Activated CD4-positive, alpha-beta T cell treated with anti-CD3 and anti-CD28 coated beads for 36 hours (primary cell): ENCODE data around the gene GTSF1L. TPM values are rescaled to one million over a fixed set of nuclear protein-coding genes. Genes with fewer than 3 reads are reported as not detected.

Experiments
- ATAC-seq: fragments of 200-7000 bp; cut with Tn5 transposase; one replicate; pipeline ENCODE4 v1.10.0; 2021; ENCODE audit warnings: mild to moderate bottlenecking, moderate library complexity
- CTCF ChIA-PET: fragments of 350-600 bp; sonication (Branson Sonifier 250); formaldehyde crosslinking; loops from one replicate; lab custom pipeline; 2021; ENCODE audit warnings: antibody characterized with exemption; lab: Charles Lee
- POLR2A ChIA-PET: fragments of 350-600 bp; sonication (Branson Sonifier 250); formaldehyde crosslinking; loops from one replicate; lab custom pipeline; 2021; ENCODE audit warnings: antibody characterized with exemption, inconsistent platforms; lab: Charles Lee
- DNase-seq: peaks from one replicate; pipeline ENCODE4 v3.0.0-alpha.2; 2020
- H3K27ac Mint-ChIP-seq: one replicate; pipeline ENCODE4 v1.8.0; 2021; ENCODE audit warnings: mixed read lengths
- H3K27me3 Mint-ChIP-seq: one replicate; pipeline ENCODE4 v1.8.0; 2021; ENCODE audit warnings: mixed read lengths
- H3K36me3 Mint-ChIP-seq: one replicate; pipeline ENCODE4 v1.8.0; 2021; ENCODE audit warnings: low read depth, mixed read lengths
- H3K4me1 Mint-ChIP-seq: one replicate; pipeline ENCODE4 v1.8.0; 2021; ENCODE audit warnings: mixed read lengths
- H3K4me3 Mint-ChIP-seq: one replicate; pipeline ENCODE4 v1.8.0; 2021; ENCODE audit warnings: mild to moderate bottlenecking, moderate library complexity, mixed read lengths
- H3K9me3 Mint-ChIP-seq: one replicate; pipeline ENCODE4 v1.8.0; 2021; ENCODE audit warnings: low read depth, mixed read lengths
- intact Hi-C, 2 experiments: fragments of 100-400 bp; cut with DNase I in 1 of 2; cut with micrococcal nuclease in 1 of 2; formaldehyde crosslinking; loops; one replicate each; pipeline versions ENCODE4 v1.14.2 to v1.15.1; 2022 to 2024; cut with DNase I, micrococcal nuclease
- total RNA-seq, 2 experiments: library from RNA; stranded (reverse); gene quantifications; one replicate each; pipeline ENCODE4 v1.2.3, GENCODE V29; 2021

The GTSF1L gene
- total RNA-seq, 2 experiments from 2014 or later = 0.23 TPM; not detected in 1

DNA sequence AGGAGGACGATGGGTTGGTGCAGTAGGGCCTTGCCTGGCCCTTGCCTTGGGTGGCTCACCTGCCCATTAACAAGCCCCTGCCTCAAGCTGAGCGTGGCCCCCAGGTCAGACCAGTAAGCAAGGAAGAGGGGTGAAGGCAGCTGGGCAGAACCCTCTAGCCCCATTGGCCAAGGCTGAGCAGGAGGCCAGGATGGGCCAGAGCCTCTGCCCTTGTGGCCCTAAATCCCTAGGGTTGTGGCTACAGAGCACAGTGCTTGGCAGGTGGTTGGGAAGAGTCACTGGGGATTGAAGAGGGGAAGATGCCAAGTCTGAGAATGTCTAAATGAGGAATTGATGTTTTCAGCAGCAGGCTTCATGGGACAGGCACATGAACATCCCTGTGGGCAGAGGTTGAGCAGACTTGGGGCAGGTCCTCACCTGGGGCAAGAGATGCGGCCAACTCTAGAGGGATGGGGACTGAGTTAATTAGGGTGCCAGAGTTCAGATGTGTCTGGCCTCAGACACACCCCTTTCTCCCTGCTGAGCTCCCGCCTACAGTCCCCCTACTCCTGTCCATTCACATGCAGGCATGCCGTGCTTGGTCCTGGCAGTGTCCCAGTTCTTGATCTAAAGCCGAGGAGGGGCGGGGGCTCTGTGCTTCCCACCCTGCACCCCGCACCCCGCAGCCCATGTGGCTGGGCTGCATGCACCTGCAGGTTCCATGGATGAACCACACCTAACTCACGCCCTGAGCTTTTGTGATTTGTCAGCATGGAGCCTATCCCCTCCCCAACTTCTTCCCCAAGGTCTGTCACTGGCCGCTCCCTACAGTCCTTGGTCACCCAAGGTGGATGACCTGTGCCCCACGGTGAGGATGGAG lies 9.8 kb downstream of the GTSF1L start:
- ChIA-PET POLR2A (no interaction called here), CTCF (no interaction called here)
- peaks cover 3% of the 10 kb centered on the region for H3K9me3 Mint-ChIP-seq
- H3K4me3 Mint-ChIP-seq = no peak overlapping the region
- peaks cover 34% of the 10 kb centered on the region for H3K36me3 Mint-ChIP-seq
- H3K27ac Mint-ChIP-seq = no peak overlapping the region
- ATAC-seq (no peak), DNase-seq (no peak)
- no peaks in the 10 kb centered on the region for H3K27me3 Mint-ChIP-seq
- intact Hi-C loops = no loop called here
- H3K4me1 Mint-ChIP-seq = peaks cover 31% of the 10 kb centered on the region

DNA sequence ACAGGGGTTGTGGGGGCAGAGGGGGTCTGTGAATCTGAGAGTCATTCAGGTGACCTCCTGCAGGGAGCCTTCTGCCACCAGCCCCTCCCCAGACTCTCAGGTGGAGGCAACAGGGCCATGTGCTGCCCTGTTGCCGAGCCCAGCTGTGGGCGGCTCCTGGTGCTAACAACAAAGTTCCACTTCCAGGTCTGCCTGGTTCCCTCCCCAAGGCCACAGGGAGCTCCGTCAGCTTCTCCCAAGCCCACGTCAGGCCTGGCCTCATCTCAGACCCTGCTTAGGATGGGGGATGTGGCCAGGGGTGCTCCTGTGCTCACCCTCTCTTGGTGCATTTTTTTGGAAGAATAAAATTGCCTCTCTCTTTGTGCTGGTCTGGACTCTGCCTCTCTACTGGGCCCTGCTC lies 10.7 kb downstream of the GTSF1L start:
- H3K27ac Mint-ChIP-seq = no peak overlapping the region
- ChIA-PET POLR2A (no interaction called here), CTCF (no interaction called here)
- DNase-seq = no peak
- peaks cover 41% of the 10 kb centered on the region for H3K36me3 Mint-ChIP-seq
- no peak overlapping the region for H3K4me3 Mint-ChIP-seq
- peaks cover 3% of the 10 kb centered on the region for H3K9me3 Mint-ChIP-seq
- H3K4me1 Mint-ChIP-seq = peaks cover 28% of the 10 kb centered on the region
- ATAC-seq = no peak
- intact Hi-C loops = no loop called here
- H3K27me3 Mint-ChIP-seq = no peaks in the 10 kb centered on the region

DNA sequence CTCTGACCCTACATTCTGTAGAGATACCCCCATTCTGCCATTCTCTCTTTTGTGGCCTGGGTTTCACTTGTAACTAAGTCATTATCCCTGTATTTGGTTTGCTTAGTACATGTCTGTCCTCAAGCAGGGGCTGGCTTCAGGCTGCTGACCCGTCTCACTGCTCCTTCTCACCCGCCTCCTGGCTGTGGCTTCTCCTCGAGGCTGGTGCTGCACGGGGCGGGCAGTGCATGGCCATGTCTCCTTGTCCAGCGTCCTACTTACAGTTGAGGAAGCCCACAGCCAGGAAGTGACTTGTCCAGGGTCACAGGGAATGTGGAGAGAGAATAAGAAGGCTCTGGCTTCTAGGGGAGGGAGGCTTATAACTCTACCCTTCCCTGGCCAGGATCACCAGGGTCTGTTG lies 11.3 kb downstream of the GTSF1L start:
- ChIA-PET POLR2A (interaction anchor here (0.5 kb wide), 1 partner anchor 406 kb away, joined by 3 read pairs; no protein-coding TSS in a partner anchor), CTCF (interaction anchor here (0.8 kb wide), 1 partner anchor 256 kb away, joined by 4 read pairs; no protein-coding TSS in a partner anchor)
- DNase-seq (no peak), ATAC-seq (no peak)
- no peaks in the 10 kb centered on the region for H3K27me3 Mint-ChIP-seq
- H3K9me3 Mint-ChIP-seq = peaks cover 3% of the 10 kb centered on the region
- no peak overlapping the region for H3K27ac Mint-ChIP-seq
- intact Hi-C loops = no loop called here
- no peak overlapping the region for H3K4me3 Mint-ChIP-seq
- H3K36me3 Mint-ChIP-seq = peaks cover 43% of the 10 kb centered on the region
- peaks cover 21% of the 10 kb centered on the region for H3K4me1 Mint-ChIP-seq

DNA sequence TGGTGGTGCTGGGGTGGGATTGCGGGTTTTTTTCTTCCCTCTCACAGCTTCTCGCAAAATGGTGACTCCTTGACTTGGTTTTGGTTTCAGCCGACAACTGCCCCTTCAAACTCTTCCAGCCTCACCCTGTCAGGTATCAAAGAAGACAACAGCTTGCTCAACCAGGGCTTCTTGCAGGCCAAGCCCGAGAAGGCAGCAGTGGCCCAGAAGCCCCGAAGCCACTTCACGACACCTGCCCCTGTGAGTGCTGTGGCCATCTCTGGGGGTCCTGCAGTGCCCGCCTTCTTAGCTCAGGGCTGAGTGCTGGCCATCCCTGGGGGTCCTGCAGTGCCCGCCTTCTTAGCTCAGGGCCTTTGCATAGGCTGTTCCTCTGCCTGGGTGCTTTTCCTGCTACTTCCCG lies 11.8 kb downstream of the GTSF1L start:
- Mint-ChIP-seq H3K4me3 (no peak overlapping the region), H3K27me3 (no peaks in the 10 kb centered on the region), H3K9me3 (peaks cover 2% of the 10 kb centered on the region), H3K36me3 (peaks cover 41% of the 10 kb centered on the region), H3K27ac (no peak overlapping the region), H3K4me1 (peaks cover 19% of the 10 kb centered on the region)
- intact Hi-C loops = no loop called here
- POLR2A ChIA-PET = interaction anchor here (0.5 kb wide), 1 partner anchor 406 kb away, joined by 3 read pairs; no protein-coding TSS in a partner anchor
- DNase-seq (no peak), ATAC-seq (no peak)
- CTCF ChIA-PET = interaction anchor here (0.8 kb wide), 1 partner anchor 256 kb away, joined by 4 read pairs; no protein-coding TSS in a partner anchor

DNA sequence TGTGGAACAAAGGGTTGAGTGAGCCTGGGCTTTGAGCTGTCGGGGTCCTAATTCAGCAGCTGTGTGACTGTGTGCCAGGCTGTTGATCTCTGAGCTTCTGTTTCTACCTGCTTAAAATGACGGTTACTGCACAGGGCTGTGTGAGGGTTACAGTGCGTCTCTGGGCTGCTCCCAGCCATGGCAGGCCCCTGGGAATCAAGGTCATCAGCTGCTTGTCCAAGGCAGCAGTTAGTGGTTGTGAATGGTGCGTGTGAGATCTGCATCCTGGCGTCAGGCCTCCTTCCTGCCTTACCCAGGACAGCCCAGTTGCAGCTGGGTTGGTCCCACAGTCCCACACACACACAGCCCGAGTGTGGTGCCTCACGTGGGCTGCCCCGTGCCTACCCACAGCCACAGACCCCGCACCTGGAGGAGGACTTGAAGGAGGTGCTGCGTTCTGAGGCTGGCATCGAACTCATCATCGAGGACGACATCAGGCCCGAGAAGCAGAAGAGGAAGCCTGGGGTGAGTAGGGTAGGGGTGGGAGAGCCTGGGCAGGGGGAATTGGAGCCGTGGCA lies 15.6 kb downstream of the GTSF1L start:
- DNase-seq (no peak), ATAC-seq (no peak)
- CTCF ChIA-PET = no interaction called here
- H3K9me3 Mint-ChIP-seq = no peaks in the 10 kb centered on the region
- POLR2A ChIA-PET = no interaction called here
- H3K27me3 Mint-ChIP-seq = no peaks in the 10 kb centered on the region
- peaks cover 46% of the 10 kb centered on the region for H3K36me3 Mint-ChIP-seq
- no peak overlapping the region for H3K27ac Mint-ChIP-seq
- intact Hi-C loops = no loop called here
- no peak overlapping the region for H3K4me3 Mint-ChIP-seq
- H3K4me1 Mint-ChIP-seq = no peaks in the 10 kb centered on the region

DNA sequence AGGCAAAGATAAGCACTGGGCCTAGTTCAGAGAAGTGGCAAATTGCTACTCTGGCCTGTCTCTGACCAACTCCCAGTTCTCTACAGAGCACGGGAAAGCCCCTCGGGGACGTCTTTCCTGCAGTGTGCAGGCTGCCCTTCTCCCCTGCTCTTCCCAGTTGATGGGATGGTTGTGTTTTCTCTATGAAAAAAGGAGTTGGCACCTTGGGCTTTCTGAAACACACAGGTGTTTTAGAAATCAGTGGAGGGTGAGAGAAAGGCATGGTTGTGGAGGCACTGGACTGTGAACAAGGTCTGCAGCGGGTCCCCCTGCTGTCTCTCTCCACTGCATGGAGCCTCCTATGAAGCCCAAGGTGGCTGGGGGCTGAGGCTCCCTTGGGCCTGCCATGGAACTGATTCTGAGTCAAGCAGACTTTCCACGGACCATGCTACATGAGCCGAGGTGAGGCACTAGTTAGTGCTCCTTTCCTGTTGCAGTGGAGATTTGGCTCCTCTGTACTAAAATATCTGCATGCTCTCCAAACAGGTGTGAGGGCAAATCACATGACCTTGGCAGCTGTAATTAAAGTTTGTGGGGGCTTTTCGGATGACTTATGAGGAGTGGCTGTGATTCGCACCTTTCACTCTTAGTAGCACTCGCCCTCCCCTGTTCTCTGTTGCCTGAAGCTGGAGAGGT lies 16.3 kb downstream of the GTSF1L start:
- no peaks in the 10 kb centered on the region for H3K4me1 Mint-ChIP-seq
- ChIA-PET CTCF (no interaction called here), POLR2A (no interaction called here)
- H3K4me3 Mint-ChIP-seq = no peak overlapping the region
- H3K27me3 Mint-ChIP-seq = no peaks in the 10 kb centered on the region
- H3K36me3 Mint-ChIP-seq = peaks cover 48% of the 10 kb centered on the region
- H3K9me3 Mint-ChIP-seq = no peaks in the 10 kb centered on the region
- intact Hi-C loops = no loop called here
- H3K27ac Mint-ChIP-seq = no peak overlapping the region
- no peak for ATAC-seq
- DNase-seq = no peak

DNA sequence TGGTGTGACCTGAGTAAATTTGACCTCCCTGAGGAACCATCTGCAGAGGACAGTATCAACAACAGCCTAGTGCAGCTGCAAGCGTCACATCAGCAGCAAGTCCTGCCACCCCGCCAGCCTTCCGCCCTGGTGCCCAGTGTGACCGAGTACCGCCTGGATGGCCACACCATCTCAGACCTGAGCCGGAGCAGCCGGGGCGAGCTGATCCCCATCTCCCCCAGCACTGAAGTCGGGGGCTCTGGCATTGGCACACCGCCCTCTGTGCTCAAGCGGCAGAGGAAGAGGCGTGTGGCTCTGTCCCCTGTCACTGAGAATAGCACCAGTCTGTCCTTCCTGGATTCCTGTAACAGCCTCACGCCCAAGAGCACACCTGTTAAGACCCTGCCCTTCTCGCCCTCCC lies 24.3 kb downstream of the GTSF1L start:
- no peaks in the 10 kb centered on the region for H3K27me3 Mint-ChIP-seq
- ChIA-PET POLR2A (no interaction called here), CTCF (no interaction called here)
- no peak overlapping the region for H3K27ac Mint-ChIP-seq
- DNase-seq = no peak
- intact Hi-C loops = no loop called here
- no peak for ATAC-seq
- H3K9me3 Mint-ChIP-seq = no peaks in the 10 kb centered on the region
- H3K36me3 Mint-ChIP-seq = peaks cover 54% of the 10 kb centered on the region
- H3K4me3 Mint-ChIP-seq = no peak overlapping the region
- H3K4me1 Mint-ChIP-seq = no peaks in the 10 kb centered on the region

DNA sequence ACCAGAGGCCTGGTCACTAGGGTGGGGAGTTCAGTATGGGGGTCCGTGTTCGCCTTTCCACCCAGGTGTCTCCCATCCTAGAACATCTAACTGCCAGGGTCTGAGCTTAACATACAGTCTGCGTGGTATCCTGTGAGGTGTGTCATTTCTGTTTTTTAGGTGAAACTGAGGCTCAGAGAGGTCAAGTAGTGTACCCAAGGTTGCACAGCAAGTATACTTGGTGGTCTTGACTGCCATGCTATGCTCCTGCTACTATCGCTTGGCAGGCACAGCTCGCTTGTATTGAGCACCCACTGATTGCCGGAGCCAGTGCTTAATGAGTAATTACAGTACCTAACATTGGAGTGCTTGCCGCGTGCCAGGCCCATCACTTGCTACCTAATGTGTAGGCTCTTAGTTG lies 26.2 kb downstream of the GTSF1L start:
- ChIA-PET POLR2A (no interaction called here), CTCF (interaction anchor here (1.2 kb wide), 1 partner anchor 9 kb away, joined by 5 read pairs; no protein-coding TSS in a partner anchor)
- peaks cover 53% of the 10 kb centered on the region for H3K36me3 Mint-ChIP-seq
- H3K27me3 Mint-ChIP-seq = no peaks in the 10 kb centered on the region
- H3K4me1 Mint-ChIP-seq = no peaks in the 10 kb centered on the region
- H3K4me3 Mint-ChIP-seq = no peak overlapping the region
- no peak for ATAC-seq
- no peaks in the 10 kb centered on the region for H3K9me3 Mint-ChIP-seq
- intact Hi-C loops = no loop called here
- DNase-seq = no peak
- H3K27ac Mint-ChIP-seq = no peak overlapping the region

DNA sequence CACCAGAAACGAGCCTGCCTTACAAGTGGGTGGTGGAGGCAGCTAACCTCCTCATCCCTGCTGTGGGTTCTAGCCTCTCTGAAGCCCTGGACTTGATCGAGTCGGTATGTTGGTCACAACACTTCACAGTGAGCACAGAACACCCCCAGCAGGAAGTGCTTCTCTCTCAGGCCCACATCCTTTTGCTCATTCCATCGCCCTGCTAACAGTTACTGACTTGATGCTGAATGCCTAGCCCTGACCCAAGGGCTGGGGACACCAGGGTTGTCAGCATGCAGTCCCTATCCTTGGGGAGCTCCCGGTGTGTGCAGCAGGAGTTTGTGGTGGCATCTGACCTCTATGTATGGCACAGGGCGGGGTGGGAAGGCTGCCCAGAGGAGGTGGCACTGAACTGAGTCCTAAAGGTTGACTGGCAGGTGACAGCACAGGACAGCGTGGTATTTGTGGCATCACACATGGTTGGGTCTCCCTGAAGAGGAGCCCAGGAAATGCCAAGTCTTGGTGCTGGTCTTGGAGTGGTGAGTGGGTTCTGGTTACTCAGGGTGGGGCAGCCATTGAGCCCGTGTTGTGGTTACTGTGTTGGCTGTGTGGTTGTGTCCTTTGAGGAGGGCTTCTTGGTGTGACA lies 26.7 kb downstream of the GTSF1L start:
- H3K9me3 Mint-ChIP-seq = no peaks in the 10 kb centered on the region
- H3K4me1 Mint-ChIP-seq = no peaks in the 10 kb centered on the region
- H3K36me3 Mint-ChIP-seq = peaks cover 50% of the 10 kb centered on the region
- POLR2A ChIA-PET = no interaction called here
- no peak for DNase-seq
- no peak overlapping the region for H3K4me3 Mint-ChIP-seq
- H3K27ac Mint-ChIP-seq = no peak overlapping the region
- CTCF ChIA-PET = no interaction called here
- H3K27me3 Mint-ChIP-seq = no peaks in the 10 kb centered on the region
- ATAC-seq = no peak
- intact Hi-C loops = no loop called here

DNA sequence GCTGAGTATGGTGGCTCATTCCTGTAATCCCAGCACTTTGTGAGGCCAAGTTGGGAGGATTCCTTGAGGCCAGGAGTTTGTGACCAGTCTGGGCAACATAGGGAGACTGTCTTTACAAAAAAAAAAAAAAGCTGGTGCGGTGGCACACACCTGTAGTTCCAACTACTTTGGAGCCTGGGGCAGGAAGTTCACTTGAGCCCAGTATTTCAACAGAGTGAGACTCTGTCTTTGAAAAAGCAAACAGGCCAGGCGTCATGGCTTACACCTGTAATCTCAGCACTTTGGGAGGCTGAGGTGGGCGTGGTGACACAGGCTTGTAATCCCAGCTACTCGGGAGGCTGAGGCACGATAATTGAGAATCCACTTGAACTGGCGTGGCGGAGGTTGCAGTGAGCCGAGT lies 31.2 kb downstream of the GTSF1L start:
- ChIA-PET CTCF (no interaction called here), POLR2A (interaction anchor here (0.7 kb wide), 1 partner anchor 38 kb away, joined by 3 read pairs; no protein-coding TSS in a partner anchor)
- Mint-ChIP-seq H3K4me3 (no peak overlapping the region), H3K4me1 (no peaks in the 10 kb centered on the region), H3K9me3 (no peaks in the 10 kb centered on the region), H3K27me3 (no peaks in the 10 kb centered on the region), H3K36me3 (peaks cover 34% of the 10 kb centered on the region), H3K27ac (no peak overlapping the region)
- DNase-seq (no peak), ATAC-seq (no peak)
- intact Hi-C loops = no loop called here

DNA sequence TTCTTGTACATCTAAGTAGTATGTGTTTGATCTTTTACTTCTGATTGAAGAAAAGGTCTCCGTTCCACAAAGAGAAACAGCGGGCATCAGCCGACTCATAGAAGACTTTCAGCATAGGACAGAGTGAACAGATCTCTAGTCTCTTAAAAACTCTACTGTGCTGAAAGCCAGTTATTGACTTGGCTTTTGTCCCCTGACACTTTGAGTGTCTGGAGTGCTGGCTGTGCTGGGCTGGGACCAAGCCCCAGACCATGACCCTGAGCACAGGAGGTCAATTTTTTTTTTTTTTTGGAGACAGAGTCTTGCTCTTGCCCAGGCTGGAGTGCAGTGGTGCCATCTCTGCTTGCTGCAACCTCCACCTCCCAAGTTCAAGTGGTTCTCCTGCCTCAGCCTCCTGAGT lies 32.0 kb downstream of the GTSF1L start:
- Mint-ChIP-seq H3K4me1 (no peaks in the 10 kb centered on the region), H3K36me3 (peaks cover 30% of the 10 kb centered on the region), H3K9me3 (no peaks in the 10 kb centered on the region), H3K27ac (no peak overlapping the region), H3K27me3 (no peaks in the 10 kb centered on the region), H3K4me3 (no peak overlapping the region)
- ChIA-PET POLR2A (no interaction called here), CTCF (no interaction called here)
- ATAC-seq (no peak), DNase-seq (no peak)
- intact Hi-C loops = loop anchor here in 1 of 2 experiments (5.0 kb wide), 1 partner anchor 157 kb away; no protein-coding TSS in a partner anchor
